Stimulated activated CD4-positive, alpha-beta T cell treated with anti-CD3 and anti-CD28 coated beads, TNF-alpha, amount 100 ng/mL, for 1 hour (primary cell): ENCODE results near the gene KRI1.

Source experiments
- DNase-seq, 3 donors: peaks; one replicate each; pipeline ENCODE4 v3.0.0-alpha.2; 2020; ENCODE audit warnings: low read depth in 3 of 3, low spot score in 1 of 3

Gene KRI1

DNA sequence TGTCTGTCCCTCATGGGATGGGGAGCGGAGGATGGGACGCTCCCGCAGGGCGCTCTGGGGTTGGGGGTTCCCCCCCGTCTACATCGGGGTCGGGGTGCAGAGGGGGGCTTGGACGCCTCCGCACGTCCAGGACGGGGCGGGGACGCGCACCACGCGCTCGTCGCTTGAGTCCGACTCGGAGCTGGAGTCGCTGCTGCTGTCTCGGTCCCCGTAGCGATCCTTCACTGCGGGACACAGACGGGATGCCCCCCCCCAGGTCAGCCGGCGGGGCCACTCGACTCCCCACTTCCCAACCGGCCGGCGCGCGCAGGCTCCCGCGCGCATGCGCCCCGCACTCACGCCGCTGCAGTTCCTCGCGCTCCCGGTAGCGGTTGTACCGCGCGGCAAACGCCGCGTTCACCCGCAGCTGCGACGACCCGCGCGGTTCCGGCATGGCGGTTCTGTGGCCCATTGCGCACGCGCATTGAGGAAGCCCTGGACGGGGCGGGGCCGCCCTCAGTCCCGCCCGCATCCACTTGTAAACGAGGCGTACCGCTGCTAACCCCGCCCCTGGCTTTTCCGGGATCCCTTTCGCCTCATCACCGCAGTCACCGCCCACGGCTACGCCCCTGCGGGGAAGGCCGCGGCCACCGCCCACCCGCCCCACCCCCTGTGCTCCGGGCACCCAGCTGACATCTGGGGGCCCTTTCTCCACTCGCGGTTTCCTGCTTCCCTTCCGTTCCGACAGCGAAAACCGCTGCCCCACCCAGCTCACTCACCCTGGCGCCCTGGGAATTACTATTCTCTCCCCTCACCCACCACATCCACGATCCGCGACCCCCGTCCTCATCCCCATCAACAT lies at the start of gene KRI1:
KRI1 (minus strand) TSS at position 444 of the 841 bp plus-strand sequence; CDS start at position 433, 11 bp downstream.
- peak; percentile 97 to 99 (median 98) for DNase-seq

DNA sequence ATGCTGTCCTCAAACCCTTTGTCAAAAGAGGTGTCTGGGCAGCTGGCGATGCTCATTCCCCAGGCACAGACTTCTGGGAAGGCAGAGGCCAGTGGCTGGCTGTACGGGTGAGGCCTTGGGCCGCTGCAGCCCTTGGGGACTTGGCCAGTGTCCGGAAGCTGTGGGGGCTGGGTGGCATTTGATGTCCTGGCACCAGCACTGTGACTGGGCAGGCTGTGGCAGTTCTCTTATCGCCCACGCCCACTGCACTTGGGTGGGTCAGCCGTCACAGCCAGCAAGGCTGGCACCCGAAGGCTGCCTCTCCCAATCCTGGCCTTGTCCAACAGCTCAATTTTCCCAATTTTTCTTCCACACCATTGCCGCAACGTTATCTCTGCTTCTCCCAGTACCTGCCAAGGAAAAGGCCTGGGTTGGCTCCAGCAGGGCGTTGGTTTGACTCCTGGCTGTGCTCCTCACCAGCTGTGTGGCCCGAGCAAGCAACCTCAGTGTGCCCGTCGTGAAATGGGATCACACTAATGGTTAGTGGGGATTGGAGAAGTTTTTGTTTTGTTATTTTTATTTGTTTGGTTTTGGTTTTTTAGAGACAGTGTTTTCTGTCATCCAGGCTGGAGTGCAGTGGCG lies 46.8 kb upstream of the KRI1 start:
- DNase-seq: no peak

DNA sequence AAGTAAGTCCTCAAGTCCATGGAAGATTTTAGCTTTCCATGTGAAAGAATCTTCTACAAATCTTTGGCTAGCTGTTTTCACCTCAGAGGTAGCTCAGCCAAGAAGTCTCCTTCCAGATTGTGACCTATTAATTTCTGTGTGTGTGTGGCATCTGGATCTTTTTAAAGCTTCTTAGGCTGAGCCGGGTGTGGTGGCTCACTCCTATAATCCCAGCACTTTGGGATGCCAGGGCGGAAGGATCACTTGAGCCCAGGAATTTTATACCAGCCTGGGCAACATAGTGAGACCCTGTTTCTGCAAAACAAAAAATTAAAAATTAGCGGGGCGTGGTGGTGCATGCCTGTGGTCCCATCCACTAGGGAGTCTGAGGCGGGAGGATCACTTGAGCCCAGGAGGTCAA lies 46.1 kb upstream of the KRI1 start:
- no peak for DNase-seq

DNA sequence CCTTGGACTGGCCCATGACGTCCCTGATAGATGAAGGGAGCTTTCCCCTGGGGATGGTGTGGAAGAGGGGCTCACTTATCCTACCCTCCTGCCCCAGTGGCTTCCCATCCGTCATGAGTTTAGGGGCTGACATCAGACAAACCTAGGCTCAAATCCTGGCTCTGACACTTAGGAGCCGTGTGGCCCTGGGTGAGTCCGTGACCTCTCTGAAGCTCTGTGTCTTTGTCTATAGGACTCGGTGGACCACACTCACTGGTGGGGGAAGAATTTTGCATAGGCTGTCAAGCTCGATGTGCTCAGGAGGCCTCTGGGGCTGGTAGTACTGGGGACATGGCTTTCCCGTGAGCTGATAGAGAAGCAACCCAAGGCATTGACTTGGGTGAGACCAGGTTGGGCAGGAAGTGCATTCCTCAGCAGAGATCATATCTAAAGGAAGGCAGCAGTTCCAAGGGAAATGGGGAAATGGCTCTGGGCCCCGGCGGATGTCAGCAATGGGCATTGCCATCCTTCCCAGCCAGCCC lies 38.7 kb upstream of the KRI1 start:
- no peak for DNase-seq

DNA sequence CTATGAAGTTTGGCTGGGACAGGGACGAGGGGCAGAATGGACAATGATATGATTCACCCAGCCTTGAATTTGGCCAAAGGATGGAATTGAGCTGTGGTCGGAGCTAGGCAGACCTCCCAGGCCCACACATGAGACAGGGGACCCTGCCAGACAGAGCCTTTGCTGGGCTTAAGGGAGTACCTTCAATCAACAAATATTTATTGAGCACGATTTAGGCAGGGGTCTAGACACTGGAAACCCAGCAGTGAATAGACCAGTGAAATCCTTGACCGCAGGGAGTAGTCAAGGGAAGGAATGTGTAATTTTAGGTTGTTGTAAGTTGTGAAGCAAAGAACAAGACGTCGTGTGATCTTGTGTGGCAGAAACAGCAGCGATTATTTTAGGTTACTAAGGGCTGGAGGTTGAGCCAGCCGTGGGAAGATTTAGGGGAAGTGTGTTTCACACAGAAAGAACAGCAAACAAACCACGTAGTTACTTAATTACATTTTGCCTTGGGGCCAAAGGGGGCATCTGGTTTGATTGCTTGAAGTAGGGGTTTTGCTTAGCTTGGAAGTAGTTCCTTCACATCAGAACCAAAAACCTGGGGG lies 38.2 kb upstream of the KRI1 start:
- no peak for DNase-seq

DNA sequence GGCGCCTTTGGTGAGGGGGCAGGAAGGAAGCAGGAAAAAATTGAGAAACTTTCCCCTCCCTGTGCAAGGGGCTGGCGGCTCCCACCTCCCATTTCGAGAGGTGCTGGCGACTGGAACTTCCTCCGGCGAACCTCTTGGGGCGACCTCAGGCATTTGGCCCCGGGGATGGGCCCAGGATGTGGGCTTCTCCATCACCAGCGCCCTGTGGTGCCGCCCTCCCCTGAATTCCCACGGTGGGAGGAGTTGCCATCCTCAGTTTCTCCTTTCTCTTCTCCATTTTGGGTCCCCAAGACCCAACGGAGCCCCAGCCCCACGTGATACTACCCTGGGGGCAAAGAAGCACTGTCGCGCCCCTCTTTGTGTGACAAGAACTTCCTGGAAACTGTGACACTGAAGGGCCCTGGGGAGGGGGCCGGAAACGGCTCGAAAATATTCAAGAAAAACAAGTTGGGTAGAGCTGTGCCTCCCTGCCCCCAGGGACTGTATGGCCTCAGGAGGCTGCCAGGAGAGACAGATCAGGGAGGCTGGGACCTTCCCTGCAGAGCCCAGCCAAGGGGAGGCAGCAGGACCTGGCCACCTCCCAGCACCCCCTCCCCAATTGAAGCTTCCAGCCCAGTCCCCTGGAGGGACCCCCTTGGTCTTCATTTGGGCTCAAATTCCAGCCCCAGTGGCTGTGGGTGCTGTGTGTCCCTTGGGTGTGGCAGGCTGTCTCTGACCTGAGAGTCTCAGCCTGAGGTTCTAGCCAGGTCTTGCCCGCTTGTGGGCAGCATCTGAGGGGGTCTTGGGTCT lies 37.5 kb upstream of the KRI1 start:
- DNase-seq: peak; percentile 47 to 74 (median 70)

DNA sequence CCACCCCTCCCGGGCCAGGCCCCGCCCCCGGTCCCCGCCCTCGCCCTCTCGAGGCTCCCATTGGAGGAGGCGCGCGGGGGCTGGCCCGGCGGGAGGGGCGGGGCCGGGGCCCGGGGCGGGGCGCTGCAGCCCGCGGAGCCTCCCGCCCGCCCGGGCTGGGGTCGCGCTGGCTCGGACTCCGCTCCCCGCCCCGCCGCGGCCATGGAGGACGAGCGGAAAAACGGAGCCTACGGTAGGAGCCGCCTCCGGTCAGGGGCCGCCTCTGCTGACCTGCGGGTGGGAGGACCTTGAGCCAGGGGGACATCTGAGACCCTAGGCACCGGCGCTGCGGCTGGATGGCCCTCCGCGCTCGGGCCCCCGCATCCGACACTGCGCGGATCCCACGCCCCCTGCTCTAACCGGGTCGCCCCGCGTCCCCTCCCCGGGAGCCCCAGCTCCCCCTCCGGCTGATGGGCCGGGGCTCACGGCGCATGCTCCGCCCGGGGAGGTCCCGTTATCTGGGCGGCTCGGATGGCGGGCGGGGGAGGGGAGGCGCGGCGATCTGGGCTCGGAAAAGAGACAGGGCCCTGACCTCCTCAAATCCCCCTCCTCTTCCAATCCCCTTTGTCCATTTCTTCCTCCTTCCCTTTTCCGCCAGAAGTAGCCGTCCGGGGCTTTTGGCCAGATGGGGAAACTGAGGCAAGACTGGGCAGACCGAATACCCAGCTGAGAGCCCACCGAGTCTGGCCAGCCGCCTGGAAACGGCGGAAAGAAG lies 36.7 kb upstream of the KRI1 start:
- DNase-seq: peak; percentile 74 to 91 (median 83)

DNA sequence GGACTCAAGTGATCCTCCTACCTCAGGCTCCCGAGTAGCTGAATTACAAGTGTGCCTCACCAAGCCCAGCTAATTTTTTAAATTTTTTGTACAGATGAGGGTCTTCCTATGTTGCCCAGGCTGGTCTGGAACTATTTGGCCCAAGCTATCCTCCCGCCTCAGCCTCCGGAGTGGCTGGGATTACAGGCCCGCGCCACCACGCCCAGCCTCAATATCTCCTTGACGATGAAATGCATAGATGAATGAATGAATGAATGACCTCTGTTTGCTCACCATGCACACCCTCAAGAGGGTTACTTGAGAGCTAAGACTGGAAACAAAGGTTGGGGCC lies 36.2 kb upstream of the KRI1 start:
- no peak for DNase-seq

DNA sequence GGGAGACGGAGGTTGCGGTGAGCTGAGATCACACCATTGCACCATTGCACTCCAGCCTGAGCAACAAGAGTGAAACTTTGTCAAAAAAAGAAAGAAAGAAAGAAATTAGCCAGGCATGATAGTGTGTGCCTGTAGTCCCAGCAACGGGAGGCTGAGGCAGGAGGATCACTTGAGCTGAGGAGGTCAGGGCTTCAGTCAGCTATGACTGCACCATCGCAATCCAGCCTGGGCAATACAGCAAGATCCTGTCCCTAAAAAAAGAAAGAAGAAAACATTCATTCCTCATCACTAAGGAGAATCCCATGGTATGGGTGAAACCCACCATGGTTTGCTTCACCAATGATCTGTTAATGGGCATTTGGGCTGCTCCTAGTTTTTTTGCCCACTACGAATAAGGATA lies 34.3 kb upstream of the KRI1 start:
- no peak for DNase-seq

DNA sequence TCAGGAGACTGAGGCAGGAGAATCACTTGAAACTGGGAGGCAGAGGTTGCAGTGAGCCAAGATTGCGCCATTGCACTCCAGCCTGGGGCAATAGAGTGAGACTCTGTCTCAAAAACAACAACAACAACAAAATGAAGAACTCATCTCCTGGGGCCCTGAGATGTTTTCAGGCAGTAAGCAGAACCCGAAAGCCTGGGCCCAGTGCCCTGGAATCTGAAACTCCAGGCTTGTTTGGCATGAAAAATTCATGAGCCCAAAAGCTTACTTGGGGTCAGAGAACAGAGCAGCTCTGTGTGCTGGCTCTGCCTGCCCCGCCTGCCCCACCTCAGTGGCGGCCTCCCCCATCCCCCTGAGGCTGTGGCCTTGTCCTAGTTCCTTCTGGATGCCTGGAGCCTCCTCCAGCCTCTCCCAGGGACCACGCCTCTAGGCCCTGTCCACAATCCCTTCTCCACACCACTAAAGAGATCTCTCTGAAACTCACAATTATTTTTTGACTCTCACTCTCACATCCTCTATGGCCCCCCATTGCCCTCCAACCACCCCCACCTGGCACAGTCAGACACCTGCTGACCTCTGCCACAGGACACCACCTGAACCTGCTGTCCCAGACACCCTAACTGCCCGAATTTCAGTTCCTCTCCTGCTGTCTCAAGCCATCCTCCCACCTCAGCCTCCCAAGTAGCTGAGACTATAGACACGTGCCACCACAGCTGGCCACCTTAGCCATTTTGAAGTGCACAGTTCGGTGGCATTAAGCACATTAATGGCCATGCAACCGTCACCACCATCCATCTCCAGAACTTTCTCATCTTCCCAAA lies 28.2 kb upstream of the KRI1 start:
- DNase-seq: no peak

DNA sequence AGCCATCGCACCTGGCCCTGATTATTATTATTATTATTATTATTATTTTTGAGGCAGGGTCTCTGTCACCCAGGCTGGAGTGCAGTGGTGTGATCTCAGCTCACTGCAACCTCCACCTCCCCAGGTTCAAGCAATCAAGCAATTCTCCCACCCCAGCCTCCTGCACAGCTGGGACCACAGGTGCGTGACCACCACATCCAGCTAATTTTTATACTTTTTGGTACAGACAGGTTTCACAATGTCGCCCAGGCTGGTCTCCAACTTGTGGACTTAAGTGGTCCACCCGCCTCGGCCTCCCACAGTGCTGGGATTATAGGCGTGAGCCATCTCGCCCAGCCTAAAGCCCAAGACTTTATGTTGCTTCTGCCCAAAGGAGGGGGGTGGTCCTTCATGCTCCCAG lies 27.3 kb upstream of the KRI1 start:
- DNase-seq: no peak

DNA sequence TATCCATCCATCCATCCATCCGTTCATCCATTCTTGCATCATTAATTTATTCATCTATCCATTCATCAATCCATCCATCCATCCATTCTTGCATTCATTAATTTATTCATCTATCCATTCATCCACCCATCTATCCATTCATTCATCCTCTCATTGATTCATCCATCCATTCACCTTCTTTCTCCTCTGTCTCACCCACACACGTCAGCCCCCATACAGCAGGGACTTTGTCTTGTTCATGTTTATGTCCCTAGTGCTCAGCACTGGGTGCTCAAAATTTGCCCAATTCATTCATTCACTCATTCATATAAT lies 22.0 kb upstream of the KRI1 start:
- no peak for DNase-seq

DNA sequence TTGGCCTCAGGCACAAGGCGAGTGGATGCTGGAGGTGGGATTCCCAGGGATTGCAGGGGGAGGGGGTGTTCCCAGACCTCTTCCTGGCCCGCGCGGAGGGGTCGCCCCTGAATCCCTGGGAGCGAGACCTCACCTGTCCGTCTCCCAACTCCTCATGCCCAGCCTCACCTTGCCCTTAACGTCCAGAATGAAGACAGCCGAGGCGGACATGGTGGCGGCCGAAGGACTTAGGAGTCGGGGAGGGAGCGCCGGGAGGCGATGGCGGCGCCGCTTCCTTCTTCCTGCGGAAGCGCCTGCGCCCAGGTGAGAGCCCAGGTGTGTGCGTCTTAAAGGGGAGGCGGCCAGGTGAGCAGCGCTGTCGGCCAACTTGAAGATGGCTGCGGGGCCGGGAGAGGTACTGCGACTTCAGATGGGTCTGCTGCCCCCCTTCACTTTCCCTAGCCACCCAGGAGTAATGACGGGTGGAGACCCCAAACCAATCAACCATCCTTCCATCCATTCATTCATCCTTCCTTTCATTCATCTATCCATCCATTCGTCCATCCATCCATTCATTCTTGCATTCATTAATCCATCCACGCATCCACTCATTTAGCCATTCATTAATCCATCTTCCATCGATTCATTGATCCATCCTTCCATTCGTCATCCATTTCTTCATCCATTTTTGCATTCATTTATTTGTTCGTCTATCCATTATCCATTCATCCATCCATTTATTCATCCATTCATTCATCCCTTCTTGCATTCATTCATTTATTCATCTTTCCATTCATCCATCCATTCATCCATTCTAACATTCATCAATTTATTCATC lies 21.4 kb upstream of the KRI1 start, which contains the start of gene AP1M2:
AP1M2 (minus strand) TSS at position 291 of the 817 bp plus-strand sequence; CDS start at position 210, 81 bp downstream.
- DNase-seq: no peak

DNA sequence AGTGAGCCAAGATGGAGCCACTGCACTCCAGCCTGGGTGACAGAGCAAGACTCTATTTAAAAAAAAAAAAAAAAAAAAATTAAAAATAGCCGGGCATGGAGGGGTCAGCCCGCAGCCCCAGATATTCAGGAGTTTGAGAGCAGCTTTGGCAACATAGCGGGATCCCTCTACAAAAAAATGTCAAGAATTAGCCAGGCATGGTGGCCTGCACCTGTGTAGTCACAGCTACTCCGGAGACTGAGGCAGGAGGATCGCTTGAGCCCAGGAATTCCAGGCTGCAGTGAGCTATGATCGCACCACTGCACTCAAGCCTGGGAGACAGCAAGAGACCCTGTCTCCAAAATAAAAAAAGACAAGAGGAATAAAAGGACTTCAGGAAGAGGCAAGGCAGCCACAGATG lies 20.6 kb upstream of the KRI1 start:
- no peak for DNase-seq

DNA sequence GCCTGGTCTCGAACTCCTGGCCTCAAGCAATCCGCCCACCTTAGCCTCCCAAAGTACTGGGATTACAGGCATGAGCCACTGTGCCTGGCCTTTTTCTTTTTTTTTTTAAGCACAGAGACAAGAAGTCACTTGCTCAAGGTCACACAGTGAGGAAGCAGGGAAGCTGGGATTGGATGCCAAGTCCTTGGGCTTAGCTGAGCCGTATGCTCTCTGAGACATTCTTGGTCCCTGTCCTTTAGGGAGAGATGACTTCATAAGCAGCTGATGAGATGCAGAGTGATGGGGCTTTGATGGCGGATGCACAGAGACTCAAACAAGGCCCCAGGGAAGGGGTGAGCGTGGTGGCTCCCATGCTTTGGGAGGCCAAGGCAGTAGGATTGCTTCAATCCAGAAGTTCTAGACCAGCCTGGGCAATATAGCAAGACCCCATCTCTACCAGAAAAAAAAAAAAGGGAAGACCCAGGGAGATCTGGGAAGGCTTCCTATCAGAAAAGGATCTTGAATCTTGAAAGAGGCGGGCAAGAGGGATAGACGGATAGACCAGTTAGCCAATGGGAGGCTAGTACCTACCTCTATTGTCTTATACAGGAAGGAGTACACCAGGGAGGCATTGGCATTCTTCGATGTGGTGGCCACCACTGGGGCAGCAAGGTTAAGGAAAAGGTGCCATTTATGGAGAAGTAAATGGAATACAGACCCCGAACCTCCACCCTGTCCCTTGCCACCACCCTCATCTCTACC lies 17.4 kb upstream of the KRI1 start:
- DNase-seq: no peak

DNA sequence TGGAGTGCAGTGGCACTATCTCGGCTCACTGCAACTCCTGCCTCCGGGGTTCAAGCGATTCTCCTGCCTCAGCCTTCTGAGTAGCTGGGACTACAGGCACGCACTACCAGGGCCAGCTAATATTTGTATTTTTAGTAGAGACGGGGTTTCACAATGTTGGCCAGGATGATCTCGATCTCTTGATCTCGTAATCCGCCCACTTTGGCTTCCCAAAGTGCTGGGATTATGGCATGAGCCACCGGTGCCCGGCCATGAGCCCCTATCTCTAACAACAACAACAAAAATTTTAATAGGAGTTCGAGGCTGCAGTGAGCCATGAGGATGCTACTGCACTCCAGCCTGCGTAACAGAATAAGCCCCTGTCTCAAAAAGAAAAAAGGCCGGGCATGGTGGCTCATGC lies 16.3 kb upstream of the KRI1 start:
- no peak for DNase-seq

DNA sequence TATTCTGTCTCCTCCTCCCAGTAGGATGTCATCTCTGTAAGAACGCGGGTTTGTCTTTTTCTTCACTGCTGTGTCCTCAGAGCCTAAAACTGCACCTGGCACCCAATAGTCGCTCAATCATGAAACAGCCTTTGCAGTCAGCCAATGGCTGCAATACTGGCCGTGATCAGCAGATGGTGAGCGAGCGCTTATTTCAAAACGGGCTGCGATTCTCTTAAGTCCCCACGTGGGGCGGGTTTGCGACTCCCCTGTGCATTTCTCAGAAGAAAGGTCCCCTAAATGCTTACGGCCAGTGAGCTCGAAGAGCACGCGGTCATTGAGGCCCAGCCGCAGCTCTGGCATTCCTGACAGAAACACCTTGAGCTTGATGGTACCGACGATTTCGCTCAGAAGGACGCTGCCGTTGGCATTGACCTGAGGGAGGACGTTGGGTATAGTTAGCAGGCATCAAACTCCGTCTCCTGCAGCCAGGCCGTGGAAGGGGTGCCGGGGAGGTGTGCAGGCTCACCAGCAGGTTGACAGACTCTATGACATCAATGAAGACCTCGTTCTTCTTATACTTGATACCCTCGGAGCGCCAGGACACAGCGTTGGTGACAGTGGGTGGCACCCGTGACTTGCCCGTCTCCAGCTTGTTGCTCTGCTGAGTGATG lies 15.3 kb upstream of the KRI1 start:
- DNase-seq: peak; percentile 69 to 87 (median 79)

DNA sequence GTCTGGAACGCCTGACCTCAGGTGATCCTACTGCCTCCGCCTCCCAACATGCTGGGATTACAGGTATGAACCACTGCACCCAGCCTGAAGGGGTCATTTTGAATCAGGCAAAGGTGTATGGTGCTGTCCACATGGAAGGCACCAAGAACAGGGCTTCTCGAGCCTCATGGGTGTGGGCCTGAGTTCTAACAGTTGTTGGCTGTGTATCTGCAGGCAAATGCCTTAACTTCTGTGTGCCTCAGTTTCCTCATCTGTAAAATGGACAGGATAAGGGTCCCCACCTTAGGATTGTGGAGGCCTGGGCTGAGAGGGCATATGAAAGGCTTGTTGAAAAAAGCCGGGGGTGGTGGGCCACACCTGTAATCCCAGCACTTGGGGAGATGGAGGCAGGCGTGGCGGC lies 12.1 kb upstream of the KRI1 start:
- DNase-seq: no peak
